DMS114 treated with DMSO at 0.1 percent for 48 hours (cell line): Measurements from ENCODE around the gene PNPLA1.

Source experiments
- DNase-seq: peaks from one replicate; lab custom pipeline; 2025; ENCODE audit not compliant: unreplicated experiment; lab: John Stamatoyannopoulos, UW

The PNPLA1 gene

DNA sequence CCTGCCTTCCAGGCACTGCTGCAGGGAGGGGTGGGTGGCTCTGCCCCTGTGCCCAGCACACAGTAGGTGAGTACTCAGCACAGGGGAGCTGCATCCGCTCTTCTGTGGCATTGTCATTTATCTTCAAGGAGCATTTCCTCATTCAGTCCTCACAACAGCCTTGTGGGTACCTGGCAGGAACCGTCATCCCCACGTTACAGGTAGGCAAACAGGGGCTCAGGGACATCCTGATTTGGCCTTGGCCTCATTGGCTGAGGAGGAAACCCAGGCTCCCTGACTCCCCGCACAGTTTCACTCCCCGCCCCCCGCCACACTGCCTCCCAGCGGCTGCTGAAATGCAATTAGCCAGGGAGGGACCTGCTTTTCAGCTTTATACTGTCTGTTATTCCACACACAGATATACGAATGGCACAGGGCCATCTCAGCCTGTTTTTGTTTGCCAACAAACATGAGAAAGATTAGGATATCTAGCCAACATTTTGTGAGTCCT is 24.2 kb upstream of the PNPLA1 start:
- no peak for DNase-seq

- no peak for DNase-seq
Measured at GRCh38 chr6:36246506-36247268, 23.2 kb upstream of the PNPLA1 start.

DNA sequence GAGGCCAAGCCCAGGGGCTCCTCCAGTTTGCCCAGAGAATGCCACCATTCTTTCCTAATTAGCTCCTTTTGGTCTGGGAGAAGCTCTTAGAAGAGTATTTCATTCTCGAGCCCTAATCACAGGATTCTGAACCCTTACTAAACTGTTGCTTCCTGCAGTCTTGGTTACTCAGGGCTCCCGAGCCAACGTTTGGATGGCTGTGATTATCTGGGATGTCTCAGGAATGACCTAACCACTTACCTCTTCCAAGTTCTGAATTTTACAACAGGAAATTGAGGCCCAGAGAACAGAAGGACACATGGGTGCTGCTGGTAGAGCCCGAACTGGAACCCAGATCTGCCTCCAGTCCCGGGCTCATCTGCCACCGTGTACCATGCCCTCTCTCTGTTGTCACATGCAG is 22.2 kb upstream of the PNPLA1 start:
- DNase-seq, result no peak

GRCh38 chr6:36248980-36249379 is 20.9 kb upstream of the PNPLA1 start:
- no peak for DNase-seq

- no peak for DNase-seq
Measured at GRCh38 chr6:36249536-36249935, 20.3 kb upstream of the PNPLA1 start.

GRCh38 chr6:36252005-36252404 is 17.9 kb upstream of the PNPLA1 start:
- DNase-seq, result no peak

DNA sequence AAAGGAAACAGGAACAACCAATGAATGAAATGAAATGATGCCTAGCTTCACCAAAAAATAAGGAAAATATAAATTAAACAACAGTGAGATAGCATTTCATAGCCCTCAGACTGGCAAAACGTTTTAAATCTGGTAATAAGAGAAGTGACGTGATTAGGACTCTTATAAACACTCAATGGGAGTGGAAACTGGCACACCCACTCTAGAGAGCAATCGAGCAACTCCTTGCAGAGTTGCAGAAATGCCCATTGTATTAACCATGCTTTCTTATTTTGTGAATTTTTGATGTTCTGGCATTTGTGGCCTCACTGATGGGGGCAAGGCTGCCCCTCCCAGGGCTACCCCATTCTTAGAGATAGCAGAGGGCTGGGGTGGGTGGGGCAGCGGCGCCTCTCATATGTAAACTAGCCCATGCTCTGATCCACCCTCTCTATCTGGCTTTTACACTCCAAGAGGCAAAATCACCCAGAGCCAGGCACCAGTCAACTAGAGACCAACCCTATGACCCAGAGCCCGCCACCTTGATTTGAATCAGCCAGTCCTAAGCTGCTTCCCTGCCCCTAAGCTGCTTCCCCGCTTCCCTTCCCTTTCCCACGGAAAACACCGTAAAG is 6.4 kb upstream of the PNPLA1 start:
- DNase-seq, result no peak

- DNase-seq, result no peak
Measured at GRCh38 chr6:36265744-36266143, 4.1 kb upstream of the PNPLA1 start.

DNA sequence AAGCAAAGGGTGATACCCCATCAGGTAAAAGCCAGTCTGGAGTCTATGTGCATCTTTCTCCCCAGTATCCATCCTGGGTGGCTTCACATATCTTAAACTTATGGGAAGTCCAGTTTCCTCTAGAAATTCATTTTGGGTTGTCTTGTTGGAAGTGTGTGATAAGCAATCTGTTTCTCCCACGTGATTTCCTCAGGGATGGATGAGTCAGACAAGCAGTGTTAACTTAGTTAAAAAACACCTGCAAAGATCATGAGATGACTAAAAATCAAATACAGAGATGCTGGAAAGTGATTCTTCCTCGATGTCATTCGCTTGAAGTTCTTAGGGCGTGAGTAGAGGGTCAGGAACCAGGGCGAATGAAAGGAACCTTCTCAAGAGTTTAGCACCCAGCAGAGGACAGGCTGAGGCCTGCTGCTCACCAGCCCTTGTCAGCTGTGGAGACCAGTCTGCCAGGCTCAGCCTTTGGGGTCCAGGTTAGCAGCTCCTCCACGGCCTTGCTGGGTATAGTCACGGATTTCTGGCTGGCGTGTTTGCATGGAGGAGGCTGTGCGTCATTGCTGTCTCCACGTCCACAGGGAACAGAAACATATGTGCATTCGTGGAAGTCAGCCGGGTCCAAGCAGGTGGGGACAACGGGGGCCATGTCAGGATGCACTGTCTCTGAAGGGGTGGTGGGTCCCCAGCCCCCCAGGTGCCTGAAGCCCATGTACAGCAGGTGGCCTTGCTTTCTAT is 2.8 kb upstream of the PNPLA1 start:
- no peak for DNase-seq

DNA sequence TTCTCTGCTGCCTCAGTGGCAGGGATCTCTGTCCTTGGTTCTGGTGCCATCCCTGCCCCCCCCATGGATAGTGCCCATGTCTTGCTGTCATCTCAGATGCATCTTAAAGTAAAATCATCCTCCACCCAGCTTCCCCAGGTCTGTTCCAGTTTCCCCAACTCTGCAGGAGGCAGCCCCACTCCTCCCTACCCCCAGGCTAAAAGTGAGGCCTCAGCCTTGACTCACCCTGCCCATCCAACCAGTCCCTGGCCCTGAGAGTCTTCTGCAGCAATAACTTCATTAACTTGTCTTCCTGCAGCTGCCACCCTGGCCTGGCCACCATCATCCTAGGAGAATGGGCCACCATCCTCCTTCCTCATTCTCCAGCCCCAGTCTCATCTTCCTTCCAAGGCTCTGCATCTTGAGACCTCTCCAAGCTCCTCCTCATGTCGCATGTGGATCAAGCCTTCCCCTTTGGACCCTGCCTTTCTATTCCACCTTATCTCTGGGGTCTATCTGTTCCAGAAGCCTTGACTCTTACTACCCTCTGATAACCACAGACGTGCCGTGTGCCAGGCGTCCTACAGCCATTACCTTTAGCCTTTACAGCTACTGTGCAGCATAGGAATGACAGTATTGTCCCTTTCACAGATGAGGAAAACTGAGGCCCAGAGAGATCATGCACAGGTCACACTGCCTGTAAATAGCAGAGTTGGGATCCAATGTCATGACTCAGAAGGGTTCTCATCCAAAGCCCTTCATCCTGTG is 2.0 kb upstream of the PNPLA1 start:
- no peak for DNase-seq

DNA sequence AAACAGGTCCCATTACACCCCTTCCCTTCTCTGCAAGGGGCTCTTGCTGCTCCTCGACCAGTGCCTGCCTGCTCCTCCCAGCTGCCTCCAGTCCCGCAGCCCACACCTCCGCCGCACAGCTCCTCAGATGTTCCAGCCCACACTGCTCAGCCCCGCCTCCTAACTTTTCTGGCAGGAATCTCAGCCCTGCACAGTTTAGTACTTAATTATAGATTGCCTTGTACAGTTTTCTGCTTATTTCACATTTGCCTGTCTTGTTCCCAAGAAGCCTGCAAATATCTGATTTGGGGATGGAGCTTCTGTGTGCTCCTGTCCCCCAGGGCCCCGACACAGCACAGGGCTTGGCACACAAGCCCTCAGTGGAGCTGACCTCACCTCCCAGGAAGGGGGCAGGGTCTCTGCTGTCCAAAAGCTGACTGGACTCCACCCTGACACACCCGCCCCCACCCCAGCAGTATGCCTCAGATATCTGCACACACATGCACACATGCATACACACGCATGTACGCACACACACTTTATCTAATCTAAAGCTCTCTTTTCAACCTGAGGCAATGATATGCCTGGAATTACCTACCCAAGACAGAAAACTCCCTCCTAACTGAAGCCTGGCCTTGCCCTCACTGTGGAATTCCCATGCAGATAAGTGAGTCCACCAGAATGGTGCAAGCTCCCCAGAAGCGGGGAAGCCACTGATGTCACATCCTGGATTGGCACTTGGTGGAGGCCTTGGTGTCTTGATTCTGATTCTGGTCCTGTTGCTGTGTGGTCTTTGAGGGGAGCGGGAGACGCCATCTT is 1.2 kb upstream of the PNPLA1 start:
- no peak for DNase-seq

DNA sequence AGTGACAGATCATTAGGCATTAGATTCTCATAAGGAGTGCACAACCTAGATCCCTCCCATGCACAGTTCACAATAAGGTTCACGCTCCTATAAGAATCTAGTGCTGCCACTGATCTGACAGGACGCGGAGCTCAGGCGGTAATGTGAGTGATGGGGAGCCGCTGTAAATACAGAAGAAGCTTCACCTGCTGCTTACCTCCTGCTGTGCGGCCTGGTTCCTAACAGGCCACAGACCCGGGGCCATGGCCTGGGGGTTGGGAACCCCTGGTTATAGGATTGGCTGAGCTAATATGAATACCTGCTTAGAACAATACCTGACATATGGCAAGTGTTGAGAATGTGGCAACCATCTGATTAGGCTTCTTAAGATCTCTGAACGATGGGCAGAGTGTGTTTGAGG is 2.4 kb downstream of the PNPLA1 start:
- no peak for DNase-seq

- no peak for DNase-seq
Measured at GRCh38 chr6:36273067-36273466, 3.2 kb downstream of the PNPLA1 start.

DNA sequence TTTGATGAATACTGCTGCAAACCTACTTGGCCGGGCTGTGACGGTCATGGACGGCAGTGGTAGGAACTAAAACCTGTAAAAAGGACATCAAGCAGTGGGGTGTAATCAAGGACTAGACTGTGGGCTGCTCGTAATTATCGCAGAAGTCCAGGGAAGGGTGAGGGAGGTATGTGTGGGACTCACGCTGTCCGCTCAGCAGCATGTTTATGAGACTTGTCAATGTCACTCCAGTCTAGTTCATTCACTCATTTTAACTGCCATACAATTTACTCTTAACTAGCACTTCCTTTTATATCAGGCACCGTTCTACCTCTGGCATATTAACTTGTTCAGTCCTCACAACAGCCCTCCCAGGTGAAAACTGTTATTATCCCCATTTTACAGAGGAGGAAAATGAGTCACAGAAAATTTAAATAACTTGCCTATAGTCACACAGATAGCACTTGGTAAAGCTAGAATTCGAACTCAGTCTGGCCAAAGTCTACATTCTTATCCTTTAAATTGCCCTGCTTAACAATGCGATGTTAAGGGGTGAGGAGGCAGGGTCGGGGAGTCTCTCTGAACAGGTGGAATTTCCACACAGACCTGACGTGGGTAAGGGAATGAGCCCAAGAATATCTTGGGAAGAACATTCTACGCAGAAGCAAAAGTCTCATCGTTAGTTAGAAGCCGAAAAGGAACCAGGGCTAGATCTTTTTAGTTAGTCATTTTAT is 4.1 kb downstream of the PNPLA1 start:
- DNase-seq, result no peak

DNA sequence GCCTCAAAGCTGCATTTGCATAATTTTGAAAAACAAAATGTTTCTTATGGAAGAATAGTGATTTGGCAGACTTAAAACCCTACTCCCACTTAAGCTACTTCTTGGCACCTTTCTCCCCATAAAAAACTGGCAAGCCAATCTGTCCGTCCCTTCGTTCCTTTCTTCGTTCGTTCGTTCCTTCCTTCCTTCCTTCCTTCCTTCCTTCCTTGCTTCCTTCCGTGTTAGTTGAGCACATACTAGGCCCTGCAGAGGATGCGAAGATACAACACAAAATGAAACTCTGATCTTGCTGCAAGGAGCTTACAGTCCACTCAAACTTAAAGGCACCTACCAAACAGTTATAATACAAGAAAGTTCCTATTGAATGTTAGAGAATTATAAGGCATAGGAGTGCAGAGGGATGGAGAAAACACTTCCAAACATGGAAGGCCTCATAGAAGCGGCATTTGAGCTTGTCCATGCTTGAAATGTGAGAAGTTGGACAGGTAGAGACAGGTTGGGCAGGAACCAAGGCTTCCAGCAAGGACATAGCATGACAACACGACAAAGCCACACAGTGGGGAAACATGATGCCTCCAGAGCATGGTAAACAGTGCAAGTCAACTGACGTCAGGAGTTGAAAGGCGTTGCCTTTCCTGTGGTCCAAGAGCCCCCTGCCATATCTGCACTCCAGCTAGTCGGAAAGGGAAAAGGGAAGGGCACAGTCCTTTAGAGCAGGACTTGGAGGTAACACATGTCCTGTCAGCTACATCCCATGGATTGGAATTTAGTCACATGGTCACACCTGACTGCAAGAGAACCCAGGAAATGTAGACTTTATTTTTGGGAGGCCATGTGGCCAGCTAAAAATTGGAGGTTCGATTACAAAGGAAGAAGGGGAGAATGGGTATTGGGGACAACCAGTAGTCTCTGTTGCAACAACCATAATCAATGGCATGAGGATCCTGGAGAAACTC is 7.0 kb downstream of the PNPLA1 start:
- no peak for DNase-seq

GRCh38 chr6:36277946-36278470 is 8.1 kb downstream of the PNPLA1 start:
- no peak for DNase-seq

DNA sequence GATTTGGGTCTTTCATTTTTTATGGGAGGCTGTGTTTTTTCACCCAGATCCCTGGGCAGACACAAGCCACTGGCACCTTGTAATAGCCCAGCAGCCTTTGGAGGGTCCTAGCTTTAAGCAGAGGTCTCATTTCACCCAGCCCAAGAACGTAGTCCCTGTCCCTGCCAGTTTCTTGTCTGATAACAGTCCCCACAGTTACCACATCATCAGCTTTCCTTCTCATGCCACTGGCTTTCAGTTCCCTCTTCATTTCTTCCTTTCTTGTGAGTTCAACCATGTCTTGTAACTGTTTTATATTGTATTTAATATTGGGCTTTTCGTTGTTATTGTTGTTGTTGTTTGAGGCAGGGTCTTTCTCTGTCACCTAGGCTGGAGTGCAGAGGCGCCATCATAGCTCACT is 10.6 kb downstream of the PNPLA1 start:
- no peak for DNase-seq

DNA sequence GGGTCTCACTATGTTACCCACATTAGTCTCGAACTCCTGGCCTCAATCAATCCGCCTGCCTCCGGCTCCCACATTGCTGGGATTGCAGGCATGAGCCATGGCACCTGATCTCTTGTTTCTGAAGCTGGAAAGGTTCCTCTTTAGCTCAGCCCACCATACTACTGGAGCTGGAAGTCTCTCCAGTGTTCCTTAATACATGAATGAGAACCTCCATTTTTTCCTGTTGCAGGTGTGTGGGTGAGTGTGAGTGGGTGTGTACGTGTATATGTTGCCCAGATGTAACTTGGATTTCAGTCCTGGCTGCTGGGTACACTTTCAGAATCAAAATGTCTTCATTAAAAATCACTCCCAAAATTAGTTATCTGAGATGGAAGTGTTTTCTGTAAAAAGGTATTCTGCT is 11.1 kb downstream of the PNPLA1 start:
- no peak for DNase-seq

DNA sequence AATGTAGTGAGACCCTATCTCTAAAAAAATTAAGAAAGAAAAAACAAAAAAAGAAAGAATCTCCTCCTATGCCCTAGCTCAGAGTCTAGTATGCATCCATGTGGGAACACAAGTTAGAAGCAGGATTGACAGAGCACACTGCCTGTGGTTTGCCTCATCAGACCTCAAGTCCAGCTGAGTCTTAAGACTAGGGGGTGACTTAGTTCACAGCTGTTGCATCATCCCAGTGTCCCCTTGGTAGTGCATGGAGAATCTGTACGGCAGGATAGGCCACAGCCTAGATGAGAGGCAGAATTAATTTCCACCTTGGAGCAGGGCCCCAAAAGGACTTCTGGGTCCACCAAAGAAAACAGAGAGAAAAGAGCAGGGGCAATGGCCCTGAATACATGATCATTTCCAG is 13.7 kb downstream of the PNPLA1 start:
- DNase-seq, result no peak
